Testis (tissue), 3 donors: ENCODE data around the gene ELMOD3. TPM values are rescaled to one million over a fixed set of nuclear protein-coding genes. Genes with fewer than 3 reads are reported as not detected.
A peak's percentile ranks its signal among the peaks of the same experiment; 100 is the strongest.

ENCODE experiments used
- DNase-seq: peaks from one replicate; pipeline ENCODE4 v3.0.0-alpha.2; 2019
- H3K27ac ChIP-seq, 2 donors: fragments of 200-600 bp; sonication (generic); one replicate each; pipeline ENCODE4 v1.5.1; 2019
- H3K27me3 ChIP-seq: fragments of 200-600 bp; sonication (generic); one replicate; pipeline ENCODE4 v1.5.1; 2019
- H3K36me3 ChIP-seq: fragments of 200-600 bp; sonication (generic); one replicate; pipeline ENCODE4 v1.5.1; 2017; ENCODE audit warnings: low read depth; ENCODE audit errors: missing control alignments
- H3K4me1 ChIP-seq: fragments of 200-600 bp; sonication (generic); one replicate; pipeline ENCODE4 v1.5.1; 2019
- H3K4me3 ChIP-seq, 2 donors: fragments of 200-600 bp; sonication (generic); one replicate each; pipeline ENCODE4 v1.5.1; 2017 to 2019
- H3K9me3 ChIP-seq: fragments of 200-600 bp; sonication (generic); one replicate; pipeline ENCODE4 v1.5.1; 2017
- POLR2A ChIP-seq: fragments of 450-650 bp; IDR thresholded peaks from one replicate; pipeline ENCODE4 v1.6.1; 2017; ENCODE audit warnings: antibody characterized with exemption, mild to moderate bottlenecking, moderate library complexity
- WGBS, 2 donors: methylation state at CpG; one replicate each; pipeline ENCODE4 v1.1.5; 2018; 5-methylcytosine and 5-hydroxymethylcytosine counted together
- intact Hi-C: fragments of 100-400 bp; cut with DNase I; formaldehyde crosslinking; loops from one replicate; pipeline ENCODE4 v1.15.1; 2023; ENCODE audit warnings: low total_unique reads
- polyA plus RNA-seq: library from polyadenylated mRNA; stranded (reverse); fragments of 350-450 nt; fragmentation: Illumina TruSeq; extraction: RNeasy Lipid Tissue Mini Kit (QIAGEN cat#74804); gene quantifications from one replicate; pipeline ENCODE4 v1.2.3, GENCODE V29; 2014; ENCODE audit warnings: low read depth, low replicate concordance; ENCODE audit not compliant: insufficient read depth
- small RNA-seq, 2 donors: library from RNA; depleted of rRNA; stranded (forward); fragments of <200 nt; gene quantifications; one replicate each; pipeline ENCODE3, GENCODE V24; 2016
- total RNA-seq, 2 donors: library from RNA; depleted of rRNA; stranded (reverse); fragments of >200 nt; gene quantifications; one replicate each; pipeline ENCODE4 v1.2.3, GENCODE V29; 2016
- TF ChIP-seq, protein P1 (sequence below), 3 experiments: fragments of 450-650 bp in 2 of 3; fragments of 200-600 bp in 1 of 3; sonication (generic) in 1 of 3; IDR thresholded peaks; one replicate each; pipeline ENCODE4 v1.5.1; 2016 to 2019; ENCODE audit warnings: antibody characterized with exemption in 3 of 3, mild to moderate bottlenecking in 2 of 3, moderate library complexity in 1 of 3

ELMOD3 gene
- total and polyA plus RNA-seq, 3 donors from 2014 or later: 26.2 to 51.6 (median 38.4) TPM

GRCh38 chr2:85439986-85440385, 85.4 kb downstream of the ELMOD3 start:
- peak overlapping the region in 1 of 2 donors; percentile 96 for H3K27ac ChIP-seq
- peaks cover 31% of the 10 kb centered on the region for H3K4me1 ChIP-seq
- H3K36me3 ChIP-seq: no peaks in the 10 kb centered on the region
- no peak for TF ChIP-seq POLR2A
- TF ChIP-seq, protein P1, sequence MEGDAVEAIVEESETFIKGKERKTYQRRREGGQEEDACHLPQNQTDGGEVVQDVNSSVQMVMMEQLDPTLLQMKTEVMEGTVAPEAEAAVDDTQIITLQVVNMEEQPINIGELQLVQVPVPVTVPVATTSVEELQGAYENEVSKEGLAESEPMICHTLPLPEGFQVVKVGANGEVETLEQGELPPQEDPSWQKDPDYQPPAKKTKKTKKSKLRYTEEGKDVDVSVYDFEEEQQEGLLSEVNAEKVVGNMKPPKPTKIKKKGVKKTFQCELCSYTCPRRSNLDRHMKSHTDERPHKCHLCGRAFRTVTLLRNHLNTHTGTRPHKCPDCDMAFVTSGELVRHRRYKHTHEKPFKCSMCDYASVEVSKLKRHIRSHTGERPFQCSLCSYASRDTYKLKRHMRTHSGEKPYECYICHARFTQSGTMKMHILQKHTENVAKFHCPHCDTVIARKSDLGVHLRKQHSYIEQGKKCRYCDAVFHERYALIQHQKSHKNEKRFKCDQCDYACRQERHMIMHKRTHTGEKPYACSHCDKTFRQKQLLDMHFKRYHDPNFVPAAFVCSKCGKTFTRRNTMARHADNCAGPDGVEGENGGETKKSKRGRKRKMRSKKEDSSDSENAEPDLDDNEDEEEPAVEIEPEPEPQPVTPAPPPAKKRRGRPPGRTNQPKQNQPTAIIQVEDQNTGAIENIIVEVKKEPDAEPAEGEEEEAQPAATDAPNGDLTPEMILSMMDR (IDR thresholded peaks at IDR 0.05): no peak
- H3K27me3 ChIP-seq: no peaks in the 10 kb centered on the region
- 90 to 95% methylated on average over 7 of the region's 7 CpGs for WGBS, 2 donors
- H3K4me3 ChIP-seq: no peak overlapping the region
- intact Hi-C loops: loop anchor here (5.0 kb wide), 1 partner anchor 97 kb away; the partner anchor contains the start of gene MAT2A
- no peaks in the 10 kb centered on the region for H3K9me3 ChIP-seq
- no peak for DNase-seq

DNA sequence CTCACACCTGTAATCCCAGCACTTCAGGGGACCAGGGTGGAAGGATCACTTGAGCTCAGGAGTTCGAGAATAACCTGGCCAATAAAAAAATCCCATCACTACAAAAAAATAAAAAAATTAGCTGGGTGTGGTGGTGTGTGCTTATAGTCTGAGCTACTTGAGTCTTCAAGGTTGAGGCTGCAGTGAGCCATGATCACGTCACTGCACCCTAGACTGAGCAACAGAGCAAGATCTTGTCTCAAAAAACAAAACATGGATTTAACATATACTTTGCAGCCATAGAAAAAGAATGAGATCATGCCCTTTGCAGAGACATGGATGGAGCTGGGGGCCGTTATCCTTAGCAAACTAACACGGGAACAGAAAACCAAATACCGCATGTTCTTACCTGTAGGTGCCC, 86.2 kb downstream of the ELMOD3 start:
- intact Hi-C loops: no loop called here
- Histone ChIP-seq H3K27ac (no peak overlapping the region), H3K36me3 (no peaks in the 10 kb centered on the region), H3K9me3 (no peaks in the 10 kb centered on the region), H3K27me3 (no peaks in the 10 kb centered on the region), H3K4me1 (peaks cover 38% of the 10 kb centered on the region), H3K4me3 (no peak overlapping the region)
- TF ChIP-seq, protein P1 (IDR thresholded peaks at IDR 0.05): no peak
- TF ChIP-seq POLR2A: no peak
- no peak for DNase-seq
- 91 to 95% methylated on average over 5 of the region's 5 CpGs for WGBS, 2 donors

Small RNA genes within 50 kb of the gene (small RNA-seq; reads per million reads assigned to genes)
- 0 reads per million in 2 donors for gene AC062037.1
- 0 reads per million in 2 donors for gene AC062037.2
- 0 reads per million in 2 donors for gene RF00019
- 0 reads per million in 2 donors for gene RN7SL113P

Other genes starting within 250 kb of the ELMOD3 start
- 1 to 10 TPM; 6.7 TPM for gene TCF7L1, start 221.4 kb upstream of the ELMOD3 start, total RNA-seq
- 11.9 TPM for gene TCF7L1, start 221.4 kb upstream of the ELMOD3 start, polyA plus RNA-seq
- gene TGOLN2, start 26.8 kb upstream of the ELMOD3 start, total RNA-seq: 100 to 1,000 TPM; 115 to 143 TPM
- gene TGOLN2, start 26.8 kb upstream of the ELMOD3 start, polyA plus RNA-seq: 80.6 TPM
- 10 to 100 TPM; 54.0 to 60.5 TPM for gene RETSAT, start 241 bp upstream of the ELMOD3 start, total RNA-seq
- 49.7 TPM for gene RETSAT, start 241 bp upstream of the ELMOD3 start, polyA plus RNA-seq
- gene CAPG, start 55.6 kb downstream of the ELMOD3 start, total RNA-seq: 10 to 100 TPM; 17.7 to 29.4 TPM
- 74.5 TPM for gene CAPG, start 55.6 kb downstream of the ELMOD3 start, polyA plus RNA-seq
- 10 to 100 TPM; 11.2 to 13.6 TPM for gene SH2D6, start 63.9 kb downstream of the ELMOD3 start, total RNA-seq
- gene SH2D6, start 63.9 kb downstream of the ELMOD3 start, polyA plus RNA-seq: 15.9 TPM
- gene MAT2A, start 184.4 kb downstream of the ELMOD3 start, total RNA-seq: 100 to 1,000 TPM; 219 to 268 TPM
- gene MAT2A, start 184.4 kb downstream of the ELMOD3 start, polyA plus RNA-seq: 198 TPM
- 10 to 100 TPM; 26.8 to 31.8 TPM for gene GGCX, start 206.7 kb downstream of the ELMOD3 start, total RNA-seq
- gene GGCX, start 206.7 kb downstream of the ELMOD3 start, polyA plus RNA-seq: 21.1 TPM
- gene VAMP8, start 222.8 kb downstream of the ELMOD3 start, total RNA-seq: 10 to 100 TPM; 10.8 to 13.9 TPM
- 59.0 TPM for gene VAMP8, start 222.8 kb downstream of the ELMOD3 start, polyA plus RNA-seq
- gene VAMP5, start 229.7 kb downstream of the ELMOD3 start, total RNA-seq: 10 to 100 TPM in 1 of 2 donors, 1 to 10 TPM in 1; 4.9 to 17.5 TPM
- 36.8 TPM for gene VAMP5, start 229.7 kb downstream of the ELMOD3 start, polyA plus RNA-seq
- gene RNF181, start 241.0 kb downstream of the ELMOD3 start, total RNA-seq: 100 to 1,000 TPM; 119 to 137 TPM
- 189 TPM for gene RNF181, start 241.0 kb downstream of the ELMOD3 start, polyA plus RNA-seq
- gene TMEM150A, start 247.9 kb downstream of the ELMOD3 start, total RNA-seq: 10 to 100 TPM; 33.1 to 44.0 TPM
- 39.3 TPM for gene TMEM150A, start 247.9 kb downstream of the ELMOD3 start, polyA plus RNA-seq